Activated naive CD8-positive, alpha-beta T cell treated with anti-CD3 and anti-CD28 coated beads, Interleukin-2, amount 50 U/mL, for 24 hours (primary cell): Measurements from ENCODE around the gene CD36.

Experiments
- ATAC-seq: fragments of 150-1000 bp; cut with Tn5 transposase; one replicate; pipeline ENCODE4 v1.10.0; 2021
- DNase-seq: peaks from one replicate; pipeline ENCODE4 v3.0.0; 2021
- H3K27ac Mint-ChIP-seq: one replicate; pipeline ENCODE4 v1.8.0; 2021; ENCODE audit warnings: mild to moderate bottlenecking, mixed read lengths
- H3K27me3 Mint-ChIP-seq: one replicate; pipeline ENCODE4 v1.8.0; 2021; ENCODE audit warnings: mixed read lengths
- H3K36me3 Mint-ChIP-seq: one replicate; pipeline ENCODE4 v1.8.0; 2021; ENCODE audit warnings: low read depth, mixed read lengths
- H3K4me1 Mint-ChIP-seq: one replicate; pipeline ENCODE4 v1.8.0; 2021; ENCODE audit warnings: mixed read lengths
- H3K4me3 Mint-ChIP-seq: one replicate; pipeline ENCODE4 v1.8.0; 2021; ENCODE audit warnings: mild to moderate bottlenecking, moderate library complexity, mixed read lengths
- H3K9me3 Mint-ChIP-seq: one replicate; pipeline ENCODE4 v1.8.0; 2021; ENCODE audit warnings: mixed read lengths

CD36 gene

GRCh38 chr7:80637911-80638765 lies at the start of gene CD36:
Gene CD36, plus strand, starts transcription at chr7:80638642. Its CDS starts 8,099 bp downstream, at chr7:80646741.
- peaks cover 3% of the 10 kb centered on the region for H3K9me3 Mint-ChIP-seq
- DNase-seq, result no peak

GRCh38 chr7:80589631-80590030 lies 48.8 kb upstream of the CD36 start:
- no peaks in the 10 kb centered on the region for H3K9me3 Mint-ChIP-seq
- no peak for DNase-seq
- ATAC-seq, result no peak
- H3K27me3 Mint-ChIP-seq, result no peaks in the 10 kb centered on the region
- no peaks in the 10 kb centered on the region for H3K36me3 Mint-ChIP-seq
- H3K4me1 Mint-ChIP-seq, result no peaks in the 10 kb centered on the region
- no peak overlapping the region for H3K27ac Mint-ChIP-seq
- H3K4me3 Mint-ChIP-seq, result no peak overlapping the region

More at GRCh38 chr7:80637911-80638765, at the start of gene CD36:
- ATAC-seq, result no peak
- Mint-ChIP-seq H3K36me3 (no peaks in the 10 kb centered on the region), H3K4me3 (no peak within 1 kb of the TSS), H3K27ac (no peak within 1 kb of the TSS), H3K4me1 (no peaks in the 10 kb centered on the region), H3K27me3 (no peaks in the 10 kb centered on the region)

GRCh38 chr7:80591654-80592053 lies 46.8 kb upstream of the CD36 start:
- H3K27me3 Mint-ChIP-seq, result no peaks in the 10 kb centered on the region
- H3K27ac Mint-ChIP-seq, result no peak overlapping the region
- ATAC-seq (no peak), DNase-seq (no peak)
- no peak overlapping the region for H3K4me3 Mint-ChIP-seq
- no peaks in the 10 kb centered on the region for H3K36me3 Mint-ChIP-seq
- H3K4me1 Mint-ChIP-seq, result no peaks in the 10 kb centered on the region
- no peaks in the 10 kb centered on the region for H3K9me3 Mint-ChIP-seq

GRCh38 chr7:80593869-80594586 lies 44.4 kb upstream of the CD36 start:
- no peak overlapping the region for H3K27ac Mint-ChIP-seq
- DNase-seq (no peak), ATAC-seq (no peak)
- H3K27me3 Mint-ChIP-seq, result no peaks in the 10 kb centered on the region
- no peaks in the 10 kb centered on the region for H3K36me3 Mint-ChIP-seq
- no peaks in the 10 kb centered on the region for H3K9me3 Mint-ChIP-seq
- no peak overlapping the region for H3K4me3 Mint-ChIP-seq
- H3K4me1 Mint-ChIP-seq, result no peaks in the 10 kb centered on the region

- Mint-ChIP-seq H3K4me1 (no peaks in the 10 kb centered on the region), H3K9me3 (no peaks in the 10 kb centered on the region), H3K4me3 (no peak overlapping the region), H3K27me3 (no peaks in the 10 kb centered on the region), H3K27ac (no peak overlapping the region), H3K36me3 (no peaks in the 10 kb centered on the region)
- ATAC-seq (no peak), DNase-seq (no peak)
Observed at GRCh38 chr7:80596933-80597517, 41.4 kb upstream of the CD36 start.

GRCh38 chr7:80597875-80598274 lies 40.6 kb upstream of the CD36 start:
- no peak for ATAC-seq
- Mint-ChIP-seq H3K9me3 (no peaks in the 10 kb centered on the region), H3K4me3 (no peak overlapping the region), H3K4me1 (no peaks in the 10 kb centered on the region), H3K27me3 (no peaks in the 10 kb centered on the region), H3K27ac (no peak overlapping the region), H3K36me3 (no peaks in the 10 kb centered on the region)
- DNase-seq, result no peak

GRCh38 chr7:80600046-80600445 lies 38.4 kb upstream of the CD36 start:
- Mint-ChIP-seq H3K9me3 (no peaks in the 10 kb centered on the region), H3K27ac (no peak overlapping the region), H3K36me3 (no peaks in the 10 kb centered on the region), H3K4me1 (no peaks in the 10 kb centered on the region), H3K4me3 (no peak overlapping the region), H3K27me3 (no peaks in the 10 kb centered on the region)
- ATAC-seq (no peak), DNase-seq (no peak)

GRCh38 chr7:80601999-80602398 lies 36.4 kb upstream of the CD36 start:
- no peak for ATAC-seq
- no peak for DNase-seq
- no peaks in the 10 kb centered on the region for H3K36me3 Mint-ChIP-seq
- no peaks in the 10 kb centered on the region for H3K27me3 Mint-ChIP-seq
- H3K27ac Mint-ChIP-seq, result no peak overlapping the region
- no peak overlapping the region for H3K4me3 Mint-ChIP-seq
- no peaks in the 10 kb centered on the region for H3K4me1 Mint-ChIP-seq
- no peaks in the 10 kb centered on the region for H3K9me3 Mint-ChIP-seq

GRCh38 chr7:80603940-80604339 lies 34.5 kb upstream of the CD36 start:
- no peak for ATAC-seq
- no peaks in the 10 kb centered on the region for H3K36me3 Mint-ChIP-seq
- H3K4me3 Mint-ChIP-seq, result no peak overlapping the region
- no peak for DNase-seq
- H3K27ac Mint-ChIP-seq, result no peak overlapping the region
- H3K4me1 Mint-ChIP-seq, result no peaks in the 10 kb centered on the region
- peaks cover 2% of the 10 kb centered on the region for H3K27me3 Mint-ChIP-seq
- H3K9me3 Mint-ChIP-seq, result no peaks in the 10 kb centered on the region

- Mint-ChIP-seq H3K27ac (no peak overlapping the region), H3K4me1 (no peaks in the 10 kb centered on the region), H3K36me3 (no peaks in the 10 kb centered on the region), H3K27me3 (peaks cover 3% of the 10 kb centered on the region), H3K4me3 (no peak overlapping the region), H3K9me3 (no peaks in the 10 kb centered on the region)
- DNase-seq (no peak), ATAC-seq (no peak)
Observed at GRCh38 chr7:80604436-80604835, 34.0 kb upstream of the CD36 start.

GRCh38 chr7:80607136-80607535 lies 31.3 kb upstream of the CD36 start:
- Mint-ChIP-seq H3K4me1 (no peaks in the 10 kb centered on the region), H3K36me3 (no peaks in the 10 kb centered on the region), H3K4me3 (no peak overlapping the region), H3K27ac (no peak overlapping the region), H3K27me3 (peaks cover 3% of the 10 kb centered on the region), H3K9me3 (no peaks in the 10 kb centered on the region)
- ATAC-seq (no peak), DNase-seq (no peak)

GRCh38 chr7:80608336-80608735 lies 30.1 kb upstream of the CD36 start:
- no peak for ATAC-seq
- H3K4me3 Mint-ChIP-seq, result no peak overlapping the region
- no peaks in the 10 kb centered on the region for H3K9me3 Mint-ChIP-seq
- no peak for DNase-seq
- H3K27me3 Mint-ChIP-seq, result peaks cover 3% of the 10 kb centered on the region
- H3K36me3 Mint-ChIP-seq, result no peaks in the 10 kb centered on the region
- H3K4me1 Mint-ChIP-seq, result no peaks in the 10 kb centered on the region
- no peak overlapping the region for H3K27ac Mint-ChIP-seq

- ATAC-seq (no peak), DNase-seq (no peak)
- Mint-ChIP-seq H3K36me3 (no peaks in the 10 kb centered on the region), H3K4me3 (no peak overlapping the region), H3K9me3 (no peaks in the 10 kb centered on the region), H3K4me1 (no peaks in the 10 kb centered on the region), H3K27ac (no peak overlapping the region), H3K27me3 (peaks cover 3% of the 10 kb centered on the region)
Observed at GRCh38 chr7:80609751-80610150, 28.7 kb upstream of the CD36 start.

GRCh38 chr7:80611353-80611752 lies 27.1 kb upstream of the CD36 start:
- ATAC-seq (no peak), DNase-seq (no peak)
- Mint-ChIP-seq H3K27me3 (peaks cover 3% of the 10 kb centered on the region), H3K9me3 (no peaks in the 10 kb centered on the region), H3K4me3 (no peak overlapping the region), H3K36me3 (no peaks in the 10 kb centered on the region), H3K4me1 (no peaks in the 10 kb centered on the region), H3K27ac (no peak overlapping the region)

- H3K27ac Mint-ChIP-seq, result no peak overlapping the region
- H3K36me3 Mint-ChIP-seq, result no peaks in the 10 kb centered on the region
- no peaks in the 10 kb centered on the region for H3K9me3 Mint-ChIP-seq
- H3K27me3 Mint-ChIP-seq, result peaks cover 3% of the 10 kb centered on the region
- no peak for DNase-seq
- H3K4me3 Mint-ChIP-seq, result no peak overlapping the region
- H3K4me1 Mint-ChIP-seq, result no peaks in the 10 kb centered on the region
- no peak for ATAC-seq
Observed at GRCh38 chr7:80611779-80612178, 26.7 kb upstream of the CD36 start.
